Keratinocyte (primary cell): ENCODE measurements around the gene RC3H2. TPM values are rescaled to one million over a fixed set of nuclear protein-coding genes. Genes with fewer than 3 reads are reported as not detected.

Experiments used
- DNase-seq: peaks from one replicate; pipeline ENCODE4 v3.0.0-alpha.2; 2011; ENCODE audit warnings: low read depth, missing footprints, low spot score
- FAIRE-seq: peaks from 2 replicates; lab custom pipeline; 2011; peaks lifted over from hg19 to GRCh38; lab: Jason Lieb, UNC
- H2AFZ ChIP-seq: 2 replicates; pipeline ENCODE4 v1.6.0; 2012; ENCODE audit warnings: low read length, control low read depth, inconsistent platforms; ENCODE audit not compliant: control insufficient read depth
- H3K27ac ChIP-seq: 2 replicates; pipeline ENCODE4 v1.5.1; 2011; ENCODE audit warnings: low read length; ENCODE audit not compliant: control insufficient read depth, insufficient read depth
- H3K27me3 ChIP-seq: 3 replicates; pipeline ENCODE4 v1.6.0; 2011; ENCODE audit warnings: low read length; ENCODE audit not compliant: control insufficient read depth, insufficient read depth; ENCODE audit errors: extremely low read depth
- H3K36me3 ChIP-seq, 2 experiments: 2 replicates in 1 of 2; 3 replicates in 1 of 2; pipeline ENCODE4 v1.5.1; 2011; ENCODE audit warnings: low read length in 2 of 2, mild to moderate bottlenecking in 1 of 2; ENCODE audit not compliant: control insufficient read depth in 2 of 2, insufficient read depth in 2 of 2; ENCODE audit errors: extremely low read depth in 1 of 2
- H3K4me1 ChIP-seq: 3 replicates; pipeline ENCODE4 v1.5.1; 2011; ENCODE audit warnings: low read length; ENCODE audit not compliant: control insufficient read depth, insufficient read depth; ENCODE audit errors: extremely low read depth
- H3K4me2 ChIP-seq: 3 replicates; pipeline ENCODE4 v1.6.0; 2011; ENCODE audit warnings: low read depth, low read length; ENCODE audit not compliant: control insufficient read depth, insufficient read depth; ENCODE audit errors: extremely low read depth
- H3K4me3 ChIP-seq, 3 experiments: fragments of 200-600 bp in 1 of 3; sonication (generic) in 1 of 3; 2 replicates in 2 of 3; 3 replicates in 1 of 3; pipeline ENCODE4 v1.5.1; 2011 to 2016; ENCODE audit warnings: low read length in 3 of 3, mild to moderate bottlenecking in 3 of 3, control low read depth in 2 of 3, inconsistent platforms in 1 of 3, low read depth in 1 of 3, mixed read lengths in 1 of 3, mixed run types in 1 of 3, moderate library complexity in 1 of 3; ENCODE audit not compliant: control insufficient read depth in 2 of 3, insufficient read depth in 2 of 3; ENCODE audit errors: extremely low read depth in 1 of 3
- H3K79me2 ChIP-seq: 2 replicates; pipeline ENCODE4 v1.6.0; 2012; ENCODE audit warnings: low read length; ENCODE audit not compliant: control insufficient read depth, insufficient read depth
- H3K9ac ChIP-seq: 3 replicates; pipeline ENCODE4 v1.6.0; 2011; ENCODE audit warnings: low read length; ENCODE audit not compliant: control insufficient read depth, insufficient read depth; ENCODE audit errors: extremely low read depth
- H3K9me1 ChIP-seq: 3 replicates; pipeline ENCODE4 v1.6.0; 2011; ENCODE audit warnings: low read length; ENCODE audit not compliant: control insufficient read depth, insufficient read depth; ENCODE audit errors: extremely low read depth
- H3K9me3 ChIP-seq: 2 replicates; pipeline ENCODE4 v1.5.1; 2012; ENCODE audit warnings: low read depth, low read length; ENCODE audit not compliant: control insufficient read depth
- H4K20me1 ChIP-seq: 3 replicates; pipeline ENCODE4 v1.6.0; 2011; ENCODE audit warnings: low read length; ENCODE audit not compliant: control insufficient read depth, insufficient read depth; ENCODE audit errors: extremely low read depth
- CTCF ChIP-seq, 3 experiments: IDR thresholded peaks in 1 of 3; conservative IDR thresholded peaks in 1 of 3; optimal IDR thresholded peaks in 1 of 3; 2 replicates in 2 of 3; 3 replicates in 1 of 3; pipeline versions ENCODE3 to v1.5.1; 2011; ENCODE audit warnings: low read length in 3 of 3, mild to moderate bottlenecking in 3 of 3, moderate library complexity in 2 of 3, control low read depth in 1 of 3, inconsistent platforms in 1 of 3; ENCODE audit not compliant: insufficient read depth in 2 of 3; ENCODE audit errors: extremely low read depth in 1 of 3
- EZH2 ChIP-seq: IDR thresholded peaks from one replicate; pipeline ENCODE4 v1.6.1; 2012; ENCODE audit warnings: inconsistent platforms, mild to moderate bottlenecking, low read length, moderate library complexity
- dilution Hi-C: fragments of 300-500 bp; cut with MboI; formaldehyde crosslinking; loops from one replicate; pipeline ENCODE4 v1.7.0; 2020; ENCODE audit warnings: low sequenced_read_pairs; ENCODE audit not compliant: extremely low pct_ligation_motif_present
- polyA plus RNA-seq, 5 experiments: library from polyadenylated mRNA; depleted of rRNA in 3 of 5; stranded (reverse) in 3 of 5; stranded (forward) in 1 of 5; unstranded in 1 of 5; fragments of >200 nt; gene quantifications; 1 replicate in 1 of 5; 2 replicates in 3 of 5; 3 replicates in 1 of 5; pipeline versions ENCODE4 v1.2.1 to v1.2.3, GENCODE V29; 2011 to 2012; ENCODE audit warnings: missing spikeins in 2 of 5, low read depth in 1 of 5, low replicate concordance in 1 of 5

The RC3H2 gene
- polyA plus RNA-seq, 1 donor (not counting 4 experiments of a cell fraction or from before 2014, with no cell fraction given) = 34.2 TPM

- dilution Hi-C loops = no loop called here
Measured at GRCh38 chr9:122845116-122845515, 60.0 kb downstream of the RC3H2 start.

GRCh38 chr9:122844137-122844536 lies 61.0 kb downstream of the RC3H2 start:
- H4K20me1 ChIP-seq = no peaks in the 10 kb centered on the region
- TF ChIP-seq EZH2 (no peak), CTCF (optimal IDR thresholded peaks at IDR 0.05 in 1 of 3, IDR thresholded peaks at IDR 0.05 in 1 of 3, conservative IDR thresholded peaks at IDR 0.05 in 1 of 3; ENCODE audit: extremely low read depth in 1 of 3, insufficient read depth in 2 of 3, low read length in 3 of 3) (no peak)
- no peak overlapping the region for H2AFZ ChIP-seq
- H3K9me1 ChIP-seq = no peaks in the 10 kb centered on the region
- FAIRE-seq (no peak), DNase-seq (no peak)
- dilution Hi-C loops = no loop called here
- no peaks in the 10 kb centered on the region for H3K4me1 ChIP-seq
- H3K4me2 ChIP-seq = no peak overlapping the region
- H3K4me3 ChIP-seq = no peak overlapping the region
- H3K27ac ChIP-seq = no peak overlapping the region
- peaks cover 3 to 4% of the 10 kb centered on the region in 2 experiments for H3K36me3 ChIP-seq
- H3K9me3 ChIP-seq = no peaks in the 10 kb centered on the region
- no peaks in the 10 kb centered on the region for H3K79me2 ChIP-seq
- H3K27me3 ChIP-seq = no peaks in the 10 kb centered on the region
- no peak overlapping the region for H3K9ac ChIP-seq

More at GRCh38 chr9:122845116-122845515, 60.0 kb downstream of the RC3H2 start:
- FAIRE-seq = no peak
- Histone ChIP-seq H3K9ac (no peak overlapping the region), H3K9me1 (no peaks in the 10 kb centered on the region), H3K36me3 (peaks cover 4 to 6% of the 10 kb centered on the region in 2 experiments), H3K27me3 (no peaks in the 10 kb centered on the region), H2AFZ (no peak overlapping the region), H3K4me2 (no peak overlapping the region), H3K79me2 (no peaks in the 10 kb centered on the region), H3K9me3 (no peaks in the 10 kb centered on the region), H3K27ac (no peak overlapping the region), H4K20me1 (no peaks in the 10 kb centered on the region), H3K4me1 (no peaks in the 10 kb centered on the region), H3K4me3 (no peak overlapping the region)
- DNase-seq = no peak
- TF ChIP-seq EZH2 (no peak), CTCF (optimal IDR thresholded peaks at IDR 0.05 in 1 of 3, IDR thresholded peaks at IDR 0.05 in 1 of 3, conservative IDR thresholded peaks at IDR 0.05 in 1 of 3; ENCODE audit: extremely low read depth in 1 of 3, insufficient read depth in 2 of 3, low read length in 3 of 3) (no peak)
